GM19438 (cell line): Measurements from ENCODE around the gene KCNK3.
"Not testable (repeated sequence)": the region's sequence is repeated elsewhere in the genome, so short reads cannot be mapped to it uniquely, and the experiment has no call there.

Source experiments
- ATAC-seq: cut with Tn5 transposase; IDR thresholded peaks from one replicate; pipeline ENCODE4 v1.9.1; 2021; ENCODE audit warnings: low read depth; ENCODE audit not compliant: unreplicated experiment

KCNK3 gene

GRCh38 chr2:26660363-26660962 is 32.1 kb upstream of the KCNK3 start:
- no peak for ATAC-seq

- ATAC-seq = not testable (repeated sequence)
Observed at GRCh38 chr2:26665296-26665695, 27.2 kb upstream of the KCNK3 start.

- ATAC-seq = no peak
Observed at GRCh38 chr2:26666671-26667070, 25.9 kb upstream of the KCNK3 start.

GRCh38 chr2:26668041-26668440 is 24.5 kb upstream of the KCNK3 start:
- ATAC-seq = no peak

GRCh38 chr2:26668856-26669750 is 23.4 kb upstream of the KCNK3 start:
- ATAC-seq = no peak

- no peak for ATAC-seq
Observed at GRCh38 chr2:26670171-26670570, 22.4 kb upstream of the KCNK3 start.

- no peak for ATAC-seq
Observed at GRCh38 chr2:26670931-26671460, 21.5 kb upstream of the KCNK3 start.

- no peak for ATAC-seq
Observed at GRCh38 chr2:26671691-26672090, 20.8 kb upstream of the KCNK3 start.

GRCh38 chr2:26672112-26672817 is 20.3 kb upstream of the KCNK3 start:
- ATAC-seq = no peak

- no peak for ATAC-seq
Observed at GRCh38 chr2:26672818-26673393, 19.6 kb upstream of the KCNK3 start.

GRCh38 chr2:26674002-26674751 is 18.3 kb upstream of the KCNK3 start:
- ATAC-seq = no peak

- no peak for ATAC-seq
Observed at GRCh38 chr2:26674771-26675170, 17.8 kb upstream of the KCNK3 start.

GRCh38 chr2:26675651-26676255 is 16.8 kb upstream of the KCNK3 start:
- no peak for ATAC-seq

- no peak for ATAC-seq
Observed at GRCh38 chr2:26678035-26678434, 14.5 kb upstream of the KCNK3 start.

GRCh38 chr2:26679867-26680266 is 12.7 kb upstream of the KCNK3 start:
- no peak for ATAC-seq

- ATAC-seq = no peak
Observed at GRCh38 chr2:26681656-26682055, 10.9 kb upstream of the KCNK3 start.

GRCh38 chr2:26682155-26682554 is 10.4 kb upstream of the KCNK3 start:
- no peak for ATAC-seq

GRCh38 chr2:26683583-26683982 is 8.9 kb upstream of the KCNK3 start:
- no peak for ATAC-seq

GRCh38 chr2:26685341-26685740 is 7.2 kb upstream of the KCNK3 start:
- ATAC-seq = no peak
